ENCODE results near the gene IFITM2. TPM values are rescaled to one million over a fixed set of nuclear protein-coding genes. Genes with fewer than 3 reads are reported as not detected.

Gene IFITM2
- total and polyA plus RNA-seq, 4 donors: 8.5 to 1,441 (median 404) TPM

DNA sequence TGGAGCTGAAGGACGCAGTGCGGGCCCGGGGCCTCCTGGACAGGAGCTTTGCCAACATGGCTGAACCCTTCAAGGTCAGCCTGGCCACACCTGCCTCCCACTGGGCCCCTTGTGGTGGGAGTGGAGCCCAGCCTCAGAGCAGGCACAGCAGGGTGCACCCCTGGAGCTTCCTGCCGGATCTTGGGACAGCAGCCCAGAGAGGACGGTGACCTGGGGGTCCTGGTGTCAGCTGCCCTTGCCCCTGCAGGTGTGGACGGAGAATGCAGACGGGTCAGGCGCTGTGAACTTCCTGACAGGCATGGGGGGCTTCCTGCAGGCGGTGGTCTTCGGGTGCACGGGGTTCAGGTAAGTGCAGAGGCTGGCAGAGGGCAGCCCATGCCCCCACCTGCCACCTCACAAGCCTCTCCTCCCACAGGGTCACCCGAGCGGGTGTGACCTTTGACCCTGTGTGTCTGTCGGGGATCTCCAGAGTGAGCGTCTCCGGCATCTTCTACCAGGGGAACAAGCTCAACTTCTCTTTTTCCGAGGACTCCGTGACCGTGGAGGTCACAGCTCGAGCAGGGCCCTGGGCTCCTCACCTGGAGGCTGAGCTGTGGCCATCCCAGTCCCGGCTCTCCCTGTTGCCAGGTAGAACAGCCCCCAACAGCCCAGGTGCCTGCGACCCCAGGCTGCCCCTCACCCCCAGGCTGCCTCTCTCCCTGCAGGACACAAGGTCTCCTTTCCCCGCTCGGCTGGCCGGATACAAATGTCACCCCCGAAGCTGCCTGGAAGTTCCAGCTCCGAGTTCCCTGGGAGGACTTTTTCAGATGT is 13.6 kb upstream of the IFITM2 start (continued):
- no peak for TF ChIP-seq EGR1 (IDR thresholded peaks at IDR 0.05; ENCODE audit: low read depth in 2 of 2)
- TF ChIP-seq, protein P1, sequence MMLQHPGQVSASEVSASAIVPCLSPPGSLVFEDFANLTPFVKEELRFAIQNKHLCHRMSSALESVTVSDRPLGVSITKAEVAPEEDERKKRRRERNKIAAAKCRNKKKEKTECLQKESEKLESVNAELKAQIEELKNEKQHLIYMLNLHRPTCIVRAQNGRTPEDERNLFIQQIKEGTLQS (IDR thresholded peaks at IDR 0.05): no peak
- TF ChIP-seq RXRA (IDR thresholded peaks at IDR 0.05): no peak
- no peak for TF ChIP-seq RAD21 (IDR thresholded peaks at IDR 0.05)
- TF ChIP-seq FOXA2 (IDR thresholded peaks at IDR 0.05): no peak
- TF ChIP-seq NR2F2 (IDR thresholded peaks at IDR 0.05): no peak
- no peak for TF ChIP-seq ZBTB33 (IDR thresholded peaks at IDR 0.05)
- no peak for TF ChIP-seq FOXA1 (IDR thresholded peaks at IDR 0.05)

DNA sequence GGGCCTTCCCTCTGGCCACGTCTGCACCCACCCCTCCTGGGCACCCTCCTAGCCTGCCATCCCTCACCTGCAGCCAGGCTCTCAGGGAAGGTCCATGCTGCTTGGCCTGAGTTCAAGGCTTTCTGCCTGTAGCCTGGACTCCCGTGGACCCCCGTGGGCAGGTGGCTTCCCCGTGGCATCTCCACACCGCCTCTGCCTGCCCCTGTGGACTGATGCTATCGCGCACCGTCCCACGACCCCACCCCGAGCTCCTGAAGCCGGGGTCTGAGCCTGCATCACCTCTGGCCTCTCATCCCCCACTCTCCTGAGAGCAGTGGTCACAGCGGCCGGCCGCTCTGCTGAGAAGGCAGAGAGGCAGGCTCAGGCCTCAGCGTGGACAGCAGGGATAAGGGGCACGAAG is 12.8 kb upstream of the IFITM2 start:
- peaks cover 0 to 3% (median 2%) of the 10 kb centered on the region in 4 donors for H3K4me1 ChIP-seq (ENCODE audit: control insufficient read depth in 4 of 4, insufficient read depth in 4 of 4, low read length in 3 of 4)
- peaks cover 0 to 2% (median 0%) of the 10 kb centered on the region in 4 donors for H3K36me3 ChIP-seq (ENCODE audit: control insufficient read depth in 4 of 4, insufficient read depth in 3 of 4, low read depth in 1 of 4, low read length in 3 of 4)
- no peaks in the 10 kb centered on the region for H3K9me3 ChIP-seq (ENCODE audit: control insufficient read depth in 4 of 4, low read length in 3 of 4)
- no peak overlapping the region for H3K4me3 ChIP-seq (ENCODE audit: low read depth in 1 of 3, low read length in 3 of 3)
- no peak overlapping the region for H3K27ac ChIP-seq (ENCODE audit: low read depth in 1 of 2, low read length in 2 of 2)
- TF ChIP-seq GABPA (IDR thresholded peaks at IDR 0.05 in 1 of 2, conservative IDR thresholded peaks at IDR 0.05 in 1 of 2) (no peak), FOXA2 (IDR thresholded peaks at IDR 0.05) (no peak), HNF4G (IDR thresholded peaks at IDR 0.05) (no peak), FOXA1 (IDR thresholded peaks at IDR 0.05) (no peak), ZBTB33 (IDR thresholded peaks at IDR 0.05) (no peak), EGR1 (IDR thresholded peaks at IDR 0.05; ENCODE audit: low read depth in 2 of 2) (no peak), HNF4A (conservative IDR thresholded peaks at IDR 0.05) (no peak), RXRA (IDR thresholded peaks at IDR 0.05) (no peak), JUND (IDR thresholded peaks at IDR 0.05) (no peak), YY1 (IDR thresholded peaks at IDR 0.05) (no peak), RAD21 (IDR thresholded peaks at IDR 0.05) (no peak), SP1 (IDR thresholded peaks at IDR 0.05) (no peak), TAF1 (conservative IDR thresholded peaks at IDR 0.05) (no peak), REST (IDR thresholded peaks at IDR 0.05) (no peak), NR2F2 (IDR thresholded peaks at IDR 0.05) (no peak)
- TF ChIP-seq, protein P2, sequence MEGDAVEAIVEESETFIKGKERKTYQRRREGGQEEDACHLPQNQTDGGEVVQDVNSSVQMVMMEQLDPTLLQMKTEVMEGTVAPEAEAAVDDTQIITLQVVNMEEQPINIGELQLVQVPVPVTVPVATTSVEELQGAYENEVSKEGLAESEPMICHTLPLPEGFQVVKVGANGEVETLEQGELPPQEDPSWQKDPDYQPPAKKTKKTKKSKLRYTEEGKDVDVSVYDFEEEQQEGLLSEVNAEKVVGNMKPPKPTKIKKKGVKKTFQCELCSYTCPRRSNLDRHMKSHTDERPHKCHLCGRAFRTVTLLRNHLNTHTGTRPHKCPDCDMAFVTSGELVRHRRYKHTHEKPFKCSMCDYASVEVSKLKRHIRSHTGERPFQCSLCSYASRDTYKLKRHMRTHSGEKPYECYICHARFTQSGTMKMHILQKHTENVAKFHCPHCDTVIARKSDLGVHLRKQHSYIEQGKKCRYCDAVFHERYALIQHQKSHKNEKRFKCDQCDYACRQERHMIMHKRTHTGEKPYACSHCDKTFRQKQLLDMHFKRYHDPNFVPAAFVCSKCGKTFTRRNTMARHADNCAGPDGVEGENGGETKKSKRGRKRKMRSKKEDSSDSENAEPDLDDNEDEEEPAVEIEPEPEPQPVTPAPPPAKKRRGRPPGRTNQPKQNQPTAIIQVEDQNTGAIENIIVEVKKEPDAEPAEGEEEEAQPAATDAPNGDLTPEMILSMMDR (IDR thresholded peaks at IDR 0.05; ENCODE audit: low read depth, low read length, missing input control): no peak
- TF ChIP-seq, protein P3, sequence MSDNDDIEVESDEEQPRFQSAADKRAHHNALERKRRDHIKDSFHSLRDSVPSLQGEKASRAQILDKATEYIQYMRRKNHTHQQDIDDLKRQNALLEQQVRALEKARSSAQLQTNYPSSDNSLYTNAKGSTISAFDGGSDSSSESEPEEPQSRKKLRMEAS (IDR thresholded peaks at IDR 0.05): no peak
- TF ChIP-seq, protein P1 (IDR thresholded peaks at IDR 0.05): no peak
- DNase-seq (ENCODE audit: low spot score): no peak
- WGBS: 95% methylated on average over 16 of the region's 16 CpGs
- no peaks in the 10 kb centered on the region for H3K27me3 ChIP-seq (ENCODE audit: control insufficient read depth in 4 of 4, insufficient read depth in 4 of 4, low read length in 3 of 4)
- H3K9ac ChIP-seq (ENCODE audit: low read depth in 1 of 2, low read length in 2 of 2): no peak overlapping the region

Measured in liver (tissue), 9 donors.